RWPE2 (cell line): ENCODE data around the gene GPC4.

Source experiments
- ATAC-seq: fragments of 200-7000 bp; cut with Tn5 transposase; 3 replicates; pipeline ENCODE4 v1.9.1; 2021; ENCODE audit warnings: low read depth
- DNase-seq: peaks from one replicate; pipeline ENCODE4 v3.0.0-alpha.2; 2020; ENCODE audit warnings: low spot score
- H3K27ac ChIP-seq: fragments of 450-650 bp; 2 replicates; pipeline ENCODE4 v1.5.1; 2017; ENCODE audit warnings: mild to moderate bottlenecking; ENCODE audit not compliant: poor library complexity, severe bottlenecking
- H3K27me3 ChIP-seq: fragments of 250-450 bp; sonication (Bioruptor Pico); 2 replicates; pipeline ENCODE4 v1.5.1; 2021; ENCODE audit warnings: mild to moderate bottlenecking, moderate library complexity; ENCODE audit not compliant: insufficient read depth, poor library complexity, severe bottlenecking
- H3K36me3 ChIP-seq: fragments of 250-450 bp; sonication (Bioruptor Pico); 2 replicates; pipeline ENCODE4 v1.5.1; 2020; ENCODE audit warnings: low read depth, mild to moderate bottlenecking, moderate library complexity
- H3K4me1 ChIP-seq: fragments of 250-450 bp; sonication (Bioruptor Pico); 2 replicates; pipeline ENCODE4 v1.5.1; 2021; ENCODE audit warnings: mild to moderate bottlenecking, moderate library complexity; ENCODE audit not compliant: insufficient read depth, poor library complexity, severe bottlenecking
- H3K4me3 ChIP-seq: fragments of 250-450 bp; sonication (Bioruptor Pico); 2 replicates; pipeline ENCODE4 v1.5.1; 2021; ENCODE audit warnings: mild to moderate bottlenecking, moderate library complexity; ENCODE audit not compliant: severe bottlenecking
- H3K9me3 ChIP-seq: fragments of 250-450 bp; sonication (Bioruptor Pico); 2 replicates; pipeline ENCODE4 v1.5.1; 2021; ENCODE audit warnings: mild to moderate bottlenecking, moderate library complexity; ENCODE audit not compliant: severe bottlenecking
- TF ChIP-seq, protein P1 (sequence below): fragments of 450-650 bp; IDR thresholded peaks from one replicate; pipeline ENCODE4 v1.5.1; 2017; ENCODE audit warnings: mild to moderate bottlenecking, moderate library complexity; ENCODE audit not compliant: poor library complexity, severe bottlenecking

Gene GPC4

DNA sequence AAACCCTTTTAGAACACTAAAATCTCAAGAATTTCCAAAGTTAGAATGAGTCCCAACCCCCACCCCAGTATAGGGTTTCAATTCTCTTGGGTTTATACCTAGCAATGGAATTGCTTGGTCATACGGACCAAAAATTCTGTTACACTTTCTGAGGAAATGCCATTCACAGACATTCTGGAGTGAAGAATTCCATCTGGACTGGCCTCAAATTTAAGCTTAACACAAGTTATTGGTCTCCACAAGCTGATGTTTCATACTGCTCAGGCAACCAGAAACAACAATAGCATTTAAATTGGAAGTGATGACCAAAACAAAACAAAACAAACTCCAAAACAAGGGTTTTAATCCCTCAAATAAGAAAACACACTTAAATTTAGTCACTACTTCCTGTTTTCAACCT, 51.1 kb downstream of the GPC4 start:
- H3K27me3 ChIP-seq: no peaks in the 10 kb centered on the region
- H3K9me3 ChIP-seq: no peaks in the 10 kb centered on the region
- TF ChIP-seq, protein P1, sequence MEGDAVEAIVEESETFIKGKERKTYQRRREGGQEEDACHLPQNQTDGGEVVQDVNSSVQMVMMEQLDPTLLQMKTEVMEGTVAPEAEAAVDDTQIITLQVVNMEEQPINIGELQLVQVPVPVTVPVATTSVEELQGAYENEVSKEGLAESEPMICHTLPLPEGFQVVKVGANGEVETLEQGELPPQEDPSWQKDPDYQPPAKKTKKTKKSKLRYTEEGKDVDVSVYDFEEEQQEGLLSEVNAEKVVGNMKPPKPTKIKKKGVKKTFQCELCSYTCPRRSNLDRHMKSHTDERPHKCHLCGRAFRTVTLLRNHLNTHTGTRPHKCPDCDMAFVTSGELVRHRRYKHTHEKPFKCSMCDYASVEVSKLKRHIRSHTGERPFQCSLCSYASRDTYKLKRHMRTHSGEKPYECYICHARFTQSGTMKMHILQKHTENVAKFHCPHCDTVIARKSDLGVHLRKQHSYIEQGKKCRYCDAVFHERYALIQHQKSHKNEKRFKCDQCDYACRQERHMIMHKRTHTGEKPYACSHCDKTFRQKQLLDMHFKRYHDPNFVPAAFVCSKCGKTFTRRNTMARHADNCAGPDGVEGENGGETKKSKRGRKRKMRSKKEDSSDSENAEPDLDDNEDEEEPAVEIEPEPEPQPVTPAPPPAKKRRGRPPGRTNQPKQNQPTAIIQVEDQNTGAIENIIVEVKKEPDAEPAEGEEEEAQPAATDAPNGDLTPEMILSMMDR: no peak
- no peaks in the 10 kb centered on the region for H3K4me1 ChIP-seq
- no peak for ATAC-seq
- H3K4me3 ChIP-seq: no peak overlapping the region
- H3K36me3 ChIP-seq: no peaks in the 10 kb centered on the region
- no peak overlapping the region for H3K27ac ChIP-seq
- DNase-seq: no peak

DNA sequence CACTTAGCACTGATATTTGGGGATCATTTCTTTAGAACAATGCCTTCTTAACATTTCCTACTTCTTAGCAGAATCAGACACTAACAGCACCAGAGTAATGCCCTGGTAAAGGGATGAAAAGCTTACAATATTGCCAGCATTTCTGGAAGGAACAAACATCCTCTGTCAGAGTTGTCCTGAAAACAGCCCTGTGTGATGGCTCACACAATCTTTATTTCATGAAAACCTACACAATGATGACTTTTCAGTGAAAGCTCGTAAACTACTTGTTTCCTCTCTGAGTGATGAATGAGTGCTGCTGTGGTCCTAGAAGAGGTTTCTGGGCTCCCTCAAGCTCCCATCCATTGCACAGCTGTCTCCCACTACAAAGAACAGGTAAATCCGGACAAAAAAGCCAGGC, 52.8 kb downstream of the GPC4 start:
- ATAC-seq: no peak
- no peaks in the 10 kb centered on the region for H3K4me1 ChIP-seq
- TF ChIP-seq, protein P1: no peak

DNA sequence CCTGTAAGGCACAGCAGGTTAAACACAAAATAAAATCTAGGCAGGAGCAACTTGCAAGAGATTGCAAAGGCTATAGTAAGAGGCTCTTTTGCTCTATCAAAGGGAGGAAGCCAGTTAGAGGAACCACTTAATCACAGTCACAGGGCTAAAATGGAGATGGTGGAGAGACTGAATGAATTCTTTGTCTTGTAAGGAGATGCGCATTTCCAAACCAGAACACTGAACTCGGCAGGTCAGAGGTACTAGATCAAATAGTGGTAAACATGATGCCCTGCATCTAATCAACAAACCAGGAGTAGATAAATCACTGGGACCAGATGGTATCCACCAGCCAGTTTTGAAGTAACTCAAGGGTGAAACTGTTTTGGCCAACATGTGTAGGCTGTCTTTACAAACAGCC, 55.8 kb downstream of the GPC4 start:
- Histone ChIP-seq H3K36me3 (no peaks in the 10 kb centered on the region), H3K4me3 (no peak overlapping the region), H3K9me3 (no peaks in the 10 kb centered on the region), H3K4me1 (no peaks in the 10 kb centered on the region), H3K27me3 (no peaks in the 10 kb centered on the region), H3K27ac (no peak overlapping the region)
- TF ChIP-seq, protein P1: no peak
- DNase-seq (no peak), ATAC-seq (no peak)

More for the DNA sequence above, 52.8 kb downstream of the GPC4 start:
- no peak overlapping the region for H3K4me3 ChIP-seq
- no peak overlapping the region for H3K27ac ChIP-seq
- no peak for DNase-seq
- H3K36me3 ChIP-seq: no peaks in the 10 kb centered on the region
- H3K9me3 ChIP-seq: no peaks in the 10 kb centered on the region
- H3K27me3 ChIP-seq: no peaks in the 10 kb centered on the region

DNA sequence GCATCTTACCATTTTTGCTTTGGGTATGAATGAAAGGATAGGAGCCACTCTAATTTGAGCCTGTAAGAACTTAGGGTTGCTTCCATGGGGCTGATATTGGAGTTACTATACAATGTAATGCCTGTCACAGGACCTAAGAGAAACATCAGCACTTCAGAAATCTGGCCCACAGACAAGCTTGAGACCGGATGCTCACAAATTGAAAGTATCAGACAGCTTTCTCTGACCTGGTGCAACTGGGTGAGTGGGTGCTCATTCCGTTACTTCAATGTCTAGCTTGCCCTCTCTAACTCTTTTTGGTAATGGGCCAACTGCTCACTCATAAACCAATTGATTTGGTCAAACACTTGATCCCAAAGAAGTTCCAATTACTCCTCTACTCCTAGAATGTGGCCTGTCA, 62.1 kb downstream of the GPC4 start:
- TF ChIP-seq, protein P1: no peak
- H3K9me3 ChIP-seq: no peaks in the 10 kb centered on the region
- no peaks in the 10 kb centered on the region for H3K4me1 ChIP-seq
- ATAC-seq (no peak), DNase-seq (no peak)
- H3K27me3 ChIP-seq: no peaks in the 10 kb centered on the region
- no peak overlapping the region for H3K27ac ChIP-seq
- no peak overlapping the region for H3K4me3 ChIP-seq
- no peaks in the 10 kb centered on the region for H3K36me3 ChIP-seq

DNA sequence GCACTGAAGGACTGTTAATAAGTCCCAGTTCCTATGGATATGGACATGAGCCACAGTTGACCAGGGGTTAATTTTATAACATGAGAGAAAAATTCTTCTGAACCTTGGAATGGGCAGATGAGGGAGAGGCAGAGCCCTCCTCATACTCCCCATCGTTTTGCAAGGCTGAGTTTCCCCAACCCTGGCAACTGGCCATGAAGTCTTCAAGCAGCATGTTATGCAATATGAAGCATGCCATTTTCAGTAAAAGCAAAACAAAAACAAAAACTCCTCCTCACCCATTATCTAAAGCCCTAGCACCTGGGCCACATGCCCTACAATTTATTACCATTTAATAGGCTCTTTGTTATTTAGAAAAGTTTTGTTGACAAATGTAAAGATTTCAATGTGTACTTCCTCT, 64.5 kb downstream of the GPC4 start:
- H3K36me3 ChIP-seq: no peaks in the 10 kb centered on the region
- H3K4me1 ChIP-seq: no peaks in the 10 kb centered on the region
- no peak for DNase-seq
- H3K27me3 ChIP-seq: no peaks in the 10 kb centered on the region
- no peak for ATAC-seq
- H3K4me3 ChIP-seq: no peak overlapping the region
- TF ChIP-seq, protein P1: no peak
- no peak overlapping the region for H3K27ac ChIP-seq
- H3K9me3 ChIP-seq: no peaks in the 10 kb centered on the region
